Lower leg skin (tissue), 3 donors: ENCODE measurements around the gene ANKFN1.

ENCODE experiments used
- POLR2A ChIP-seq, 2 donors: fragments of 450-650 bp; IDR thresholded peaks; one replicate each; pipeline ENCODE4 v1.6.1; 2016 to 2017; ENCODE audit warnings: antibody characterized with exemption in 2 of 2, mild to moderate bottlenecking in 1 of 2, moderate library complexity in 1 of 2
- TF ChIP-seq, protein P1 (sequence below), 3 donors: fragments of 450-650 bp; IDR thresholded peaks; one replicate each; pipeline ENCODE4 v1.5.1; 2016; ENCODE audit warnings: antibody characterized with exemption in 3 of 3, mild to moderate bottlenecking in 3 of 3, moderate library complexity in 2 of 3

- TF ChIP-seq, protein P1, sequence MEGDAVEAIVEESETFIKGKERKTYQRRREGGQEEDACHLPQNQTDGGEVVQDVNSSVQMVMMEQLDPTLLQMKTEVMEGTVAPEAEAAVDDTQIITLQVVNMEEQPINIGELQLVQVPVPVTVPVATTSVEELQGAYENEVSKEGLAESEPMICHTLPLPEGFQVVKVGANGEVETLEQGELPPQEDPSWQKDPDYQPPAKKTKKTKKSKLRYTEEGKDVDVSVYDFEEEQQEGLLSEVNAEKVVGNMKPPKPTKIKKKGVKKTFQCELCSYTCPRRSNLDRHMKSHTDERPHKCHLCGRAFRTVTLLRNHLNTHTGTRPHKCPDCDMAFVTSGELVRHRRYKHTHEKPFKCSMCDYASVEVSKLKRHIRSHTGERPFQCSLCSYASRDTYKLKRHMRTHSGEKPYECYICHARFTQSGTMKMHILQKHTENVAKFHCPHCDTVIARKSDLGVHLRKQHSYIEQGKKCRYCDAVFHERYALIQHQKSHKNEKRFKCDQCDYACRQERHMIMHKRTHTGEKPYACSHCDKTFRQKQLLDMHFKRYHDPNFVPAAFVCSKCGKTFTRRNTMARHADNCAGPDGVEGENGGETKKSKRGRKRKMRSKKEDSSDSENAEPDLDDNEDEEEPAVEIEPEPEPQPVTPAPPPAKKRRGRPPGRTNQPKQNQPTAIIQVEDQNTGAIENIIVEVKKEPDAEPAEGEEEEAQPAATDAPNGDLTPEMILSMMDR (IDR thresholded peaks at IDR 0.05), result no peak
- TF ChIP-seq POLR2A (IDR thresholded peaks at IDR 0.05), result no peak
Measured at GRCh38 chr17:56125830-56126819, 27.1 kb upstream of the ANKFN1 start.
